Measurements from ENCODE around the gene SLC6A12.

GRCh38 chr12:153080-153746 is 60.7 kb downstream of the SLC6A12 start:
- TF ChIP-seq, protein P1, sequence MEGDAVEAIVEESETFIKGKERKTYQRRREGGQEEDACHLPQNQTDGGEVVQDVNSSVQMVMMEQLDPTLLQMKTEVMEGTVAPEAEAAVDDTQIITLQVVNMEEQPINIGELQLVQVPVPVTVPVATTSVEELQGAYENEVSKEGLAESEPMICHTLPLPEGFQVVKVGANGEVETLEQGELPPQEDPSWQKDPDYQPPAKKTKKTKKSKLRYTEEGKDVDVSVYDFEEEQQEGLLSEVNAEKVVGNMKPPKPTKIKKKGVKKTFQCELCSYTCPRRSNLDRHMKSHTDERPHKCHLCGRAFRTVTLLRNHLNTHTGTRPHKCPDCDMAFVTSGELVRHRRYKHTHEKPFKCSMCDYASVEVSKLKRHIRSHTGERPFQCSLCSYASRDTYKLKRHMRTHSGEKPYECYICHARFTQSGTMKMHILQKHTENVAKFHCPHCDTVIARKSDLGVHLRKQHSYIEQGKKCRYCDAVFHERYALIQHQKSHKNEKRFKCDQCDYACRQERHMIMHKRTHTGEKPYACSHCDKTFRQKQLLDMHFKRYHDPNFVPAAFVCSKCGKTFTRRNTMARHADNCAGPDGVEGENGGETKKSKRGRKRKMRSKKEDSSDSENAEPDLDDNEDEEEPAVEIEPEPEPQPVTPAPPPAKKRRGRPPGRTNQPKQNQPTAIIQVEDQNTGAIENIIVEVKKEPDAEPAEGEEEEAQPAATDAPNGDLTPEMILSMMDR (IDR thresholded peaks at IDR 0.05): peak in 5 of 6 experiments; percentile 41 to 65 (median 46)
- no peak for TF ChIP-seq POLR2A (IDR thresholded peaks at IDR 0.05)
